Measurements from ENCODE around the gene DGKI.

DNA sequence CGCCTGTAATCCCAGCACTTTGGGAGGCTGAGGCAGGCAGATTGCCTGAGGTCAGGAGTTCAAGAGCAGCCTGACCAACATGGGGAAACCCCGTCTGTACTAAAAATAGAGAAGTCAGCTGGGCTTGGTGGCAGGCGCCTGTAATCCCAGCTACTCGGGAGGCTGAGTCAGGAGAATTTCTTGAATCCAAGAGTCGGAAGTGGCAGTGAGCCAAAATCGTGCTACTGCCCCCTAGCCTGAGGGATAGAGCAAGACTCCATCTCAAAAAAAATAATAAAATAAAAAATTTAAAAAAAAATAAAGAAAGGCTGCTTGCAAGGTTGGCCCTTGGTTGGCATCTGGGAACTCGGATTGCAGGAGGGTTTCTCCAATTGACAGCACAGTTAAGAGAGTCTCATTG, 221.6 kb downstream of the DGKI start:
- TF ChIP-seq CTCF (IDR thresholded peaks at IDR 0.05) (no peak), POLR2AphosphoS5 (IDR thresholded peaks at IDR 0.05) (no peak), POLR2A (IDR thresholded peaks at IDR 0.05) (no peak), EP300 (IDR thresholded peaks at IDR 0.05) (no peak)

Data from suprapubic skin (tissue), 4 donors.